Adrenal gland (tissue), 5 donors: ENCODE data around the gene XPO4.

Source experiments
- CTCF ChIP-seq, 6 experiments: fragments of 450-650 bp in 4 of 6; fragments of 200-600 bp in 2 of 6; sonication (generic) in 1 of 6; IDR thresholded peaks; 1 replicate in 5 of 6; 2 replicates in 1 of 6; pipeline versions ENCODE4 v1.5.1 to v1.8.0; 2016 to 2021; ENCODE audit warnings: antibody characterized with exemption in 6 of 6, mild to moderate bottlenecking in 2 of 6, moderate library complexity in 1 of 6
- POLR2A ChIP-seq, 2 donors: fragments of 450-650 bp; IDR thresholded peaks; one replicate each; pipeline ENCODE4 v1.6.1; 2017; ENCODE audit warnings: antibody characterized with exemption in 2 of 2, mild to moderate bottlenecking in 2 of 2, moderate library complexity in 1 of 2
- donor health status: DM: no; HTN: no; CAD: no.

GRCh38 chr13:20799726-20800416 is 102.7 kb downstream of the XPO4 start:
- no peak for TF ChIP-seq CTCF (IDR thresholded peaks at IDR 0.05)
- TF ChIP-seq POLR2A (IDR thresholded peaks at IDR 0.05) = no peak
